Astrocyte (in vitro differentiated cells and primary cell): ENCODE measurements around the gene RPL10A. TPM values are rescaled to one million over a fixed set of nuclear protein-coding genes. Genes with fewer than 3 reads are reported as not detected.

Experiments used
- DNase-seq: peaks from one replicate; pipeline ENCODE4 v3.0.0-alpha.2; 2010; ENCODE audit warnings: low read depth
- FAIRE-seq: peaks from 2 replicates; lab custom pipeline; 2011; peaks lifted over from hg19 to GRCh38; lab: Jason Lieb, UNC
- H2AFZ ChIP-seq: 2 replicates; pipeline ENCODE4 v1.6.0; 2012; ENCODE audit warnings: low read depth, low read length, inconsistent platforms
- H3K27ac ChIP-seq: 2 replicates; pipeline ENCODE4 v1.5.1; 2011; ENCODE audit warnings: low read depth, low read length, inconsistent platforms
- H3K27me3 ChIP-seq: 2 replicates; pipeline ENCODE4 v1.6.0; 2011; ENCODE audit warnings: low read length, inconsistent platforms; ENCODE audit not compliant: insufficient read depth
- H3K36me3 ChIP-seq: 2 replicates; pipeline ENCODE4 v1.5.1; 2011; ENCODE audit warnings: low read length, inconsistent platforms; ENCODE audit not compliant: insufficient read depth
- H3K4me1 ChIP-seq: 2 replicates; pipeline ENCODE4 v1.5.1; 2011; ENCODE audit warnings: low read length, inconsistent platforms; ENCODE audit not compliant: insufficient read depth
- H3K4me2 ChIP-seq: 2 replicates; pipeline ENCODE4 v1.6.0; 2012; ENCODE audit warnings: low read length, inconsistent platforms
- H3K4me3 ChIP-seq: 2 replicates; pipeline ENCODE4 v1.5.1; 2011; ENCODE audit warnings: low read depth, mild to moderate bottlenecking, low read length, inconsistent platforms; ENCODE audit not compliant: insufficient read depth
- H3K79me2 ChIP-seq: 2 replicates; pipeline ENCODE4 v1.6.0; 2012; ENCODE audit warnings: mild to moderate bottlenecking, low read length, inconsistent platforms; ENCODE audit not compliant: insufficient read depth
- H3K9ac ChIP-seq: 2 replicates; pipeline ENCODE4 v1.6.0; 2012; ENCODE audit warnings: mild to moderate bottlenecking, low read length, inconsistent platforms
- H3K9me3 ChIP-seq: 2 replicates; pipeline ENCODE4 v1.5.1; 2012; ENCODE audit warnings: low read depth, mild to moderate bottlenecking, low read length, inconsistent platforms; ENCODE audit not compliant: insufficient read depth
- H4K20me1 ChIP-seq: 2 replicates; pipeline ENCODE4 v1.6.0; 2012; ENCODE audit warnings: low read length, inconsistent platforms; ENCODE audit not compliant: insufficient read depth
- H3K27ac Mint-ChIP-seq: one replicate; pipeline ENCODE4 v1.8.0; 2021; ENCODE audit warnings: mild to moderate bottlenecking, mixed read lengths; ENCODE audit not compliant: unreplicated experiment
- H3K27me3 Mint-ChIP-seq: one replicate; pipeline ENCODE4 v1.8.0; 2021; ENCODE audit warnings: low read depth, mixed read lengths; ENCODE audit not compliant: unreplicated experiment
- H3K36me3 Mint-ChIP-seq: one replicate; pipeline ENCODE4 v1.8.0; 2021; ENCODE audit warnings: low read depth, mixed read lengths; ENCODE audit not compliant: unreplicated experiment
- H3K4me1 Mint-ChIP-seq: one replicate; pipeline ENCODE4 v1.8.0; 2021; ENCODE audit warnings: low read depth, mixed read lengths; ENCODE audit not compliant: unreplicated experiment
- H3K4me3 Mint-ChIP-seq: one replicate; pipeline ENCODE4 v1.8.0; 2021; ENCODE audit warnings: mild to moderate bottlenecking, moderate library complexity, mixed read lengths; ENCODE audit not compliant: unreplicated experiment
- H3K9me3 Mint-ChIP-seq: one replicate; pipeline ENCODE4 v1.8.0; 2021; ENCODE audit warnings: mild to moderate bottlenecking, mixed read lengths; ENCODE audit not compliant: unreplicated experiment
- EZH2 ChIP-seq: IDR thresholded peaks from 2 replicates; pipeline ENCODE4 v1.6.1; 2012; ENCODE audit warnings: mild to moderate bottlenecking, low read length, inconsistent platforms; ENCODE audit not compliant: insufficient read depth
- total RNA-seq: library from RNA; stranded (reverse); gene quantifications from 2 replicates; pipeline ENCODE4 v1.2.1, GENCODE V29; 2021
- TF ChIP-seq, protein P1 (sequence below): IDR thresholded peaks from 2 replicates; pipeline ENCODE4 v1.5.1; 2011; ENCODE audit warnings: low read depth, mild to moderate bottlenecking, inconsistent platforms, low read length, moderate library complexity; ENCODE audit not compliant: insufficient read depth

Gene RPL10A
- total RNA-seq, 1 donor from 2014 or later, result 887 TPM

DNA sequence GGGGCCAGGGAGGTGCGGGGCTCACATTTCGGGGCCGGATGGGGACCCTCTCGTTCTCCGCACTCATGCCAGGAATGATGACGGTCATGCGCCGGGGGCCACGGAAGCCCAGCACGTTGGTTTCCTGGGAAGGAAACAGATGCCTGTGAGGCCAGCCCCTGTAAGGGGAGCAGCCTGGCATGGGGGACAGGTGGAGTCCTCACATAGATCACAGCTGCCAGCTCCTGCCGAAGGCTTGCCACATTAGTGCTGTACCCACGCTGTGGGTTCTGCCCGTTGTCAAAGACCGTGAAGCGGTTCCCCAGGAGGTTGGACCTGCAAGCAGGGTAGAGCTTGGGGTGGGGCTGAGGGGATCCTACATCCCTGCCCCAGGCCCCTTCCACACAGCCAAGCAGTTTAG lies 35.3 kb downstream of the RPL10A start:
- H3K4me2 ChIP-seq, result no peak overlapping the region
- H3K4me3 ChIP-seq, result no peak overlapping the region
- Mint-ChIP-seq H3K4me3 (no peak overlapping the region), H3K27me3 (peaks cover 20% of the 10 kb centered on the region), H3K36me3 (no peaks in the 10 kb centered on the region), H3K9me3 (no peaks in the 10 kb centered on the region), H3K4me1 (peaks cover 17% of the 10 kb centered on the region), H3K27ac (no peak overlapping the region)
- H3K27ac ChIP-seq, result no peak overlapping the region
- no peak for FAIRE-seq
- peaks cover 3% of the 10 kb centered on the region for H3K27me3 ChIP-seq
- no peak overlapping the region for H2AFZ ChIP-seq
- no peak for TF ChIP-seq EZH2
- TF ChIP-seq, protein P1, sequence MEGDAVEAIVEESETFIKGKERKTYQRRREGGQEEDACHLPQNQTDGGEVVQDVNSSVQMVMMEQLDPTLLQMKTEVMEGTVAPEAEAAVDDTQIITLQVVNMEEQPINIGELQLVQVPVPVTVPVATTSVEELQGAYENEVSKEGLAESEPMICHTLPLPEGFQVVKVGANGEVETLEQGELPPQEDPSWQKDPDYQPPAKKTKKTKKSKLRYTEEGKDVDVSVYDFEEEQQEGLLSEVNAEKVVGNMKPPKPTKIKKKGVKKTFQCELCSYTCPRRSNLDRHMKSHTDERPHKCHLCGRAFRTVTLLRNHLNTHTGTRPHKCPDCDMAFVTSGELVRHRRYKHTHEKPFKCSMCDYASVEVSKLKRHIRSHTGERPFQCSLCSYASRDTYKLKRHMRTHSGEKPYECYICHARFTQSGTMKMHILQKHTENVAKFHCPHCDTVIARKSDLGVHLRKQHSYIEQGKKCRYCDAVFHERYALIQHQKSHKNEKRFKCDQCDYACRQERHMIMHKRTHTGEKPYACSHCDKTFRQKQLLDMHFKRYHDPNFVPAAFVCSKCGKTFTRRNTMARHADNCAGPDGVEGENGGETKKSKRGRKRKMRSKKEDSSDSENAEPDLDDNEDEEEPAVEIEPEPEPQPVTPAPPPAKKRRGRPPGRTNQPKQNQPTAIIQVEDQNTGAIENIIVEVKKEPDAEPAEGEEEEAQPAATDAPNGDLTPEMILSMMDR, result no peak
- no peak for DNase-seq
- peaks cover 10% of the 10 kb centered on the region for H3K4me1 ChIP-seq
- H3K79me2 ChIP-seq, result no peaks in the 10 kb centered on the region
- H3K36me3 ChIP-seq, result no peaks in the 10 kb centered on the region
- H3K9me3 ChIP-seq, result no peaks in the 10 kb centered on the region
- H4K20me1 ChIP-seq, result no peaks in the 10 kb centered on the region
- H3K9ac ChIP-seq, result no peak overlapping the region

DNA sequence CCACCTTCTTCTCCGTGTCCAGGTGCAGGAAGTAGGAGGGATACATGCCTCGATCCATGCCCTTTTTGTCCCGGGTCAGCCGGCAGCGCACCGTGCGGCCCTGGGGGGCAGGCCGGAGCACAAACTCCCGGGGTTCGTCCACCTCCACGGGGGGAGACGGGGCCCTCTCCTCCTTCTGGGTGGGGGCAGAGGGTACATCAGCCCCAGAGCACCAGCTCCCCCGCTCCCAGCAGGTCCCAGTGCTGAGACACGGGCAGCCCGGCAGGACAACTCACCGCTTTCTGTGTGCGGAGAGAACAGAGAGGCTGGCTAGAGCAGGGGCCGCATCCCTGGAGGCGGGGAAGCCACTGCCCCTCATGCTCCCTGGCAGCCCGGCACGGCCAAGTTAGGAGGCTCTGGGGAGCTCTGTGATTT lies 37.8 kb downstream of the RPL10A start:
- H3K9me3 ChIP-seq, result no peaks in the 10 kb centered on the region
- peaks cover 7% of the 10 kb centered on the region for H3K27me3 ChIP-seq
- DNase-seq (no peak), FAIRE-seq (no peak)
- H3K9ac ChIP-seq, result no peak overlapping the region
- Mint-ChIP-seq H3K27me3 (peaks cover 36% of the 10 kb centered on the region), H3K27ac (no peak overlapping the region), H3K36me3 (no peaks in the 10 kb centered on the region), H3K4me1 (peaks cover under 1% of the 10 kb centered on the region), H3K4me3 (no peak overlapping the region), H3K9me3 (no peaks in the 10 kb centered on the region)
- no peaks in the 10 kb centered on the region for H3K36me3 ChIP-seq
- no peaks in the 10 kb centered on the region for H3K79me2 ChIP-seq
- TF ChIP-seq, protein P1, result no peak
- no peak for TF ChIP-seq EZH2
- no peak overlapping the region for H2AFZ ChIP-seq
- no peaks in the 10 kb centered on the region for H4K20me1 ChIP-seq
- H3K4me3 ChIP-seq, result no peak overlapping the region
- H3K4me1 ChIP-seq, result peaks cover under 1% of the 10 kb centered on the region
- no peak overlapping the region for H3K4me2 ChIP-seq
- no peak overlapping the region for H3K27ac ChIP-seq

DNA sequence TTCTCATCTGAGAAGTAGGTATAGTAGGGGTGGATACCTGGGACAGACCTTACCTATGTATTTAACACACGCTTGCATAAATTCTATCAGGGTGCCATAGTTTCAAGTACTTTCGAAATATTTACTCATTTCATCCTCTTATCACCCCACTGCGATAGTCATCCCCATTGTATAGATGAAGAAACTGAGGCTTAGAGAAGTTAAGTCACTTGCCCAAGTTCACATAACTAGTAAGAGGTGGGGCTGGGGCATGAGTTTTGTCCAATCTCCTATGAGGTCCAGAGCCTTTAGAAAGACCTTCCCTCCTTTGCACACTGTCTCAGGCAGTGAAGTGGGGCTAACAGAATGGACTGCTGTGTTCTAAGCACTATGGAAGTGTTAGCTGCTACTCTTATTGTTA lies 38.3 kb downstream of the RPL10A start:
- Histone ChIP-seq H3K4me1 (no peaks in the 10 kb centered on the region), H3K27ac (no peak overlapping the region), H3K4me3 (no peak overlapping the region), H3K36me3 (no peaks in the 10 kb centered on the region), H3K4me2 (no peak overlapping the region), H2AFZ (no peak overlapping the region), H3K27me3 (peaks cover 12% of the 10 kb centered on the region), H3K79me2 (no peaks in the 10 kb centered on the region), H4K20me1 (no peaks in the 10 kb centered on the region), H3K9ac (no peak overlapping the region), H3K9me3 (no peaks in the 10 kb centered on the region)
- Mint-ChIP-seq H3K27ac (no peak overlapping the region), H3K27me3 (peaks cover 40% of the 10 kb centered on the region), H3K9me3 (no peaks in the 10 kb centered on the region), H3K4me1 (no peaks in the 10 kb centered on the region), H3K36me3 (no peaks in the 10 kb centered on the region), H3K4me3 (no peak overlapping the region)
- FAIRE-seq (no peak), DNase-seq (no peak)
- TF ChIP-seq, protein P1, result no peak
- TF ChIP-seq EZH2, result no peak
